ENCODE results near the gene TAL1.

TAL1 gene

DNA sequence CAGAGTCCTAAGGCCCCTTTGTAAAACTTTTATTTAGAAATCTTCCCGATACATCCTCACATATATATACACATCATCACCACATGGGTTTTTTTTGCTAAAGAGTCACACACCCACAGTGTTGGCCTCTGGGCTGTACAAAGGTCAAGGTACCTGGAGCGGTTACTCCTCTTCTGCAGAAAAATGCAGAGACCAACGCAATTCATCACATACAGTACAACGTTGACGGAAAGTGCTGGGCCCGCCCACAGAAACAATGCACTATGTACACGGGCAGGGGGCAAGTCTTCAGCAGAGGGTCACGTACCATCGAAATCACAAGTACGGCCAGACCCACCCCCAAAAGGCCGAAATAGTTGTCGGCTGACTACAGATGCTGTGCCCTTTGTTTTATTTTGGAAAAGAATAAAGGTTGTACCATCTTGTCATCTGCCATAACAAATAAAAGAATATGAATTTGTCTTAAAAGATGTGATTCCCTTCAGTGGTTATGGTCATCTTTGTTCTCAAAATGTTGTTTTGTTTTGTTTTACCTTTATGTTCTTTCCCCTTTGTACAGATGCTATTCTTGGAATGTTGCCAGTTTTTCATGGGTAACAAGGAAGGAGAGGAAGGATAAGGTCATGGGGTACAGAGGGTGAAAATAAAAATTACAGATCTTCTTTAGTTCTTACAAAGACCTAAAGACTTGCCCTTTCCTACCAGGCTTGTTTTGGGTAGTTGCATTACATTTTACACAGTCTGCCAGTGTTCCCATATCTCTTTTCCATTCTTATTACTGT, 15.6 kb downstream of the TAL1 start:
- no peak for DNase-seq (ENCODE audit: low read depth)
- TF ChIP-seq, protein P1, sequence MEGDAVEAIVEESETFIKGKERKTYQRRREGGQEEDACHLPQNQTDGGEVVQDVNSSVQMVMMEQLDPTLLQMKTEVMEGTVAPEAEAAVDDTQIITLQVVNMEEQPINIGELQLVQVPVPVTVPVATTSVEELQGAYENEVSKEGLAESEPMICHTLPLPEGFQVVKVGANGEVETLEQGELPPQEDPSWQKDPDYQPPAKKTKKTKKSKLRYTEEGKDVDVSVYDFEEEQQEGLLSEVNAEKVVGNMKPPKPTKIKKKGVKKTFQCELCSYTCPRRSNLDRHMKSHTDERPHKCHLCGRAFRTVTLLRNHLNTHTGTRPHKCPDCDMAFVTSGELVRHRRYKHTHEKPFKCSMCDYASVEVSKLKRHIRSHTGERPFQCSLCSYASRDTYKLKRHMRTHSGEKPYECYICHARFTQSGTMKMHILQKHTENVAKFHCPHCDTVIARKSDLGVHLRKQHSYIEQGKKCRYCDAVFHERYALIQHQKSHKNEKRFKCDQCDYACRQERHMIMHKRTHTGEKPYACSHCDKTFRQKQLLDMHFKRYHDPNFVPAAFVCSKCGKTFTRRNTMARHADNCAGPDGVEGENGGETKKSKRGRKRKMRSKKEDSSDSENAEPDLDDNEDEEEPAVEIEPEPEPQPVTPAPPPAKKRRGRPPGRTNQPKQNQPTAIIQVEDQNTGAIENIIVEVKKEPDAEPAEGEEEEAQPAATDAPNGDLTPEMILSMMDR (IDR thresholded peaks at IDR 0.05; ENCODE audit: low read depth, low read length): no peak
- TF ChIP-seq, protein P2, sequence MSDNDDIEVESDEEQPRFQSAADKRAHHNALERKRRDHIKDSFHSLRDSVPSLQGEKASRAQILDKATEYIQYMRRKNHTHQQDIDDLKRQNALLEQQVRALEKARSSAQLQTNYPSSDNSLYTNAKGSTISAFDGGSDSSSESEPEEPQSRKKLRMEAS (IDR thresholded peaks at IDR 0.05; ENCODE audit: low read depth, low read length): no peak
- no peak overlapping the region for H3K4me3 ChIP-seq (ENCODE audit: low read depth, low read length)

DNA sequence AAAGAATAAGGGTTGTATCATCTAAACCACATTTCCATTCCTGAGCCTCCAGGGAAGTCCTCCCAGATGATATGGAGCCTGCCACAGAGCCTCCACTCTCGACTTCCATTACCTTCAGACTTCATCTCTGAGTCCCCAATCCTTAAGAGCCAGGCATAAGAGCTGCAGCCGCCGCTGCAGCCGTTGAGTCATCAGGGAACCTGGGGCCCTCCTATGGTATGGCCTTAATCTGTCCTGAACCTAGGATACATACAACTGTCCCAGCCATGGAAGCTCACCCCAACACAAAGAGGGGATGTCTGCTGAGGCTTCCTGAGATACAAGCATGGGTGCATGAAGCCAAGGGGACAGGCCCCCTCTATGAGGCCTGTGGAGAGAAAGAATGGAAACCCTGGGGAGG, 16.3 kb downstream of the TAL1 start:
- TF ChIP-seq, protein P1 (IDR thresholded peaks at IDR 0.05; ENCODE audit: low read depth, low read length): no peak
- TF ChIP-seq, protein P2 (IDR thresholded peaks at IDR 0.05; ENCODE audit: low read depth, low read length): no peak
- TF ChIP-seq MYC (IDR thresholded peaks at IDR 0.05; ENCODE audit: low read depth, low read length) (no peak), POLR2A (IDR thresholded peaks at IDR 0.05; ENCODE audit: extremely low read depth, insufficient read length) (no peak)
- no peak overlapping the region for H3K4me3 ChIP-seq (ENCODE audit: low read depth, low read length)
- DNase-seq (ENCODE audit: low read depth): no peak

DNA sequence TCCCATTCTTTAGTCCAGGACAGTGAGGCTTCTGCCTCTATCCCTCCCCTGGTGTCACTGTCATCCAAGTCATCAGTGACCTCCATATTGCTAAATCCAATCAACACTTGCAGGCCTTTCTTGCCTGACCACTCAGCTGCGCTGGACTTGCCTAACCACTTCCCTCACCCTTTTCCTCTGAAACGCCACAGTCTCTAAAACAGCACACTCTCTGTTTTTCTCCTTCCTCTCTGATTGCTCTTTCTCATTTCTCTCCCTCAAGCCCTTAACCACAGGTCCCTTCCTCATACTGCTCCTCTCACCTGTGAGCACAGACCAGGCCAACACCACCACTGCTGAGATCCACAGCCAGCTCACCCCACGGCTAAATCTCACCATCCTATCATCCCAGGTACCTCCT, 17.5 kb downstream of the TAL1 start:
- TF ChIP-seq POLR2A (IDR thresholded peaks at IDR 0.05; ENCODE audit: extremely low read depth, insufficient read length) (no peak), MYC (IDR thresholded peaks at IDR 0.05; ENCODE audit: low read depth, low read length) (no peak)
- TF ChIP-seq, protein P2 (IDR thresholded peaks at IDR 0.05; ENCODE audit: low read depth, low read length): no peak
- TF ChIP-seq, protein P1 (IDR thresholded peaks at IDR 0.05; ENCODE audit: low read depth, low read length): no peak
- no peak overlapping the region for H3K4me3 ChIP-seq (ENCODE audit: low read depth, low read length)
- no peak for DNase-seq (ENCODE audit: low read depth)

DNA sequence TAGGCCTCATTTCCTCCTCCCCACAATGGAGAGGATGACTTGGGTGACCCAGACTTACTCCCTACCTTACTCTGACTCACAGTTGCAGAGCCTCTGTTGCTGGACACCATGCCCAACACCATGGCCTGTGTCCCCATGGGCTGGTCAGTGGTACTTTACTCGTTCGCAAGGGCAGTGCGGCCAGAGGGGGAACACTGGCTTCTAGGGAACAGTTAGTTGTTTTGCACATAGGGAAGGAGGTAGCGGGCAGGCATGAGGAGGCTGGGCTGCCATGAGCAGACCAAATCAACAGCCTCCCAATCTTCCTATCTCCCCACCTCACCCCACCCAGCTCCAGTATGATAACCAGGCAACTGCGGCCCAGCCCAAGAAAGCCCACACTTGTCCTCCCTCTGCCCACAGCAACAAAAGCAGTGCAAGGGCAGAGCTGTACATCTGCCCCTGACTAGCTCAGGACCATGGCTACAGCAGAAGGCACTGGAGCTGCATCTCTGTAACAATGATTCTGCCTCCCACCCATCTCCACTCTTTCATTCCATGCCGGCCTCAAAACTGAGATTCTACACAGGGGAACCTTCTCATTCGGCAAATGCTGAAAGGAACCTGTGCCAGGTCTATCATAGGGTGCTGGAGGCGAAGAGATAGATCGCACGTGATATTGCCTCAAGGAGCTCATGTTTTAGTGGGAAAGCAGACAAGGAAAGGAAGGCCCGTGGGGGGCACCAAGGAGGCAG, 18.6 kb downstream of the TAL1 start:
- H3K4me3 ChIP-seq (ENCODE audit: low read depth, low read length): no peak overlapping the region
- DNase-seq (ENCODE audit: low read depth): no peak
- no peak for TF ChIP-seq MYC (IDR thresholded peaks at IDR 0.05; ENCODE audit: low read depth, low read length)
- no peak for TF ChIP-seq POLR2A (IDR thresholded peaks at IDR 0.05; ENCODE audit: extremely low read depth, insufficient read length)
- TF ChIP-seq, protein P1 (IDR thresholded peaks at IDR 0.05; ENCODE audit: low read depth, low read length): no peak

DNA sequence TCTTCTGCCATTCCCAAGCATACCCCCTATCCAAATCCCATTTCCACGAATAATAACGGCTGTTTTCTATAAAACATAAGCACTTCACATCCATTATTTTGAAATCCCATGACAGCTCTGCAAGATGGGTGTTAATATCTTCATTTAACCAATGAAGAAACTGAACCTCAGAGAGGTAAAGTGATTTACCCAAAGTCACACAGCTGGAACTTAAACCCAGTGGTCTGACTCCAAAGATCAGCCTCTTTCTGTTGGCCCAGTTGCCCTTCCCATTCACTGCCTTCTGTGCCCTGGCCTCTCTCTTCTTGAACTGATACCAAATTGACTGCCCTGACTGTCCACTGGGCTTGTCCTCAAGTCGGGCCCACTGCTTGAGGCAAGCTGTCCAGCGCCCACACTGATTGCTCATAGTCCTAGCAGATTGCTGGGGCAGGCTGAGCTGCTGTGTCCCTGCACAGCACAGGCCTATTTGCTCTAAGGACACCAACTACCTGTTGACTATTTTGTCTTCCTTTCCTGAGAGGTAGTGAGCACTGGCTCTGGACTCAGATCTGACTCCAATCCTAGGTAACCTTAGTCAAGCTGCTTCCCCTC, 19.3 kb downstream of the TAL1 start:
- TF ChIP-seq, protein P2 (IDR thresholded peaks at IDR 0.05; ENCODE audit: low read depth, low read length): no peak
- TF ChIP-seq POLR2A (IDR thresholded peaks at IDR 0.05; ENCODE audit: extremely low read depth, insufficient read length) (no peak), MYC (IDR thresholded peaks at IDR 0.05; ENCODE audit: low read depth, low read length) (no peak)
- TF ChIP-seq, protein P1 (IDR thresholded peaks at IDR 0.05; ENCODE audit: low read depth, low read length): no peak
- no peak overlapping the region for H3K4me3 ChIP-seq (ENCODE audit: low read depth, low read length)
- DNase-seq (ENCODE audit: low read depth): no peak
